ENCODE results near the gene RAPGEF1.

RAPGEF1 gene

GRCh38 chr9:131707733-131708157, 32.1 kb downstream of the RAPGEF1 start:
- DNase-seq (no peak), ATAC-seq (no peak)

GRCh38 chr9:131707050-131707449, 32.8 kb downstream of the RAPGEF1 start:
- DNase-seq (no peak), ATAC-seq (no peak)

- DNase-seq (no peak), ATAC-seq (no peak)
Measured at GRCh38 chr9:131706608-131706970, 33.3 kb downstream of the RAPGEF1 start.

GRCh38 chr9:131704988-131705387, 34.9 kb downstream of the RAPGEF1 start:
- ATAC-seq (no peak), DNase-seq (no peak)

- DNase-seq (no peak), ATAC-seq (no peak)
Measured at GRCh38 chr9:131704141-131704983, 35.5 kb downstream of the RAPGEF1 start.

- DNase-seq (no peak), ATAC-seq (no peak)
Measured at GRCh38 chr9:131703697-131704096, 36.2 kb downstream of the RAPGEF1 start.

- no peak for ATAC-seq
Measured at GRCh38 chr9:131702911-131703310, 37.0 kb downstream of the RAPGEF1 start.

GRCh38 chr9:131701789-131702337, 38.0 kb downstream of the RAPGEF1 start:
- DNase-seq (no peak), ATAC-seq (no peak)

More at GRCh38 chr9:131702911-131703310, 37.0 kb downstream of the RAPGEF1 start:
- DNase-seq: no peak

- DNase-seq (no peak), ATAC-seq (no peak)
Measured at GRCh38 chr9:131701436-131701781, 38.5 kb downstream of the RAPGEF1 start.

GRCh38 chr9:131700765-131701435, 39.0 kb downstream of the RAPGEF1 start:
- DNase-seq (no peak), ATAC-seq (no peak)

GRCh38 chr9:131700076-131700475, 39.8 kb downstream of the RAPGEF1 start:
- ATAC-seq (no peak), DNase-seq (no peak)

- no peak for ATAC-seq
Measured at GRCh38 chr9:131698618-131698985, 41.3 kb downstream of the RAPGEF1 start.

GRCh38 chr9:131697908-131698617, 41.8 kb downstream of the RAPGEF1 start:
- no peak for DNase-seq
- peak; percentile 19 for ATAC-seq

More at GRCh38 chr9:131698618-131698985, 41.3 kb downstream of the RAPGEF1 start:
- DNase-seq: no peak

- ATAC-seq (no peak), DNase-seq (no peak)
Measured at GRCh38 chr9:131697097-131697496, 42.8 kb downstream of the RAPGEF1 start.

GRCh38 chr9:131695836-131696460, 43.9 kb downstream of the RAPGEF1 start:
- ATAC-seq (no peak), DNase-seq (no peak)

GRCh38 chr9:131695366-131695765, 44.5 kb downstream of the RAPGEF1 start:
- ATAC-seq (no peak), DNase-seq (no peak)

- DNase-seq (no peak), ATAC-seq (no peak)
Measured at GRCh38 chr9:131693651-131694597, 46.0 kb downstream of the RAPGEF1 start.

GRCh38 chr9:131692612-131693562, 47.0 kb downstream of the RAPGEF1 start:
- DNase-seq: no peak
- no peak for ATAC-seq

GRCh38 chr9:131691969-131692611, 47.8 kb downstream of the RAPGEF1 start:
- no peak for ATAC-seq
- DNase-seq: no peak
